Mammary epithelial cell (primary cell): ENCODE measurements around the gene KATNA1.

Source experiments
- EZH2 ChIP-seq: IDR thresholded peaks from 2 replicates; pipeline ENCODE4 v1.6.1; 2012; ENCODE audit warnings: low read length, inconsistent platforms, borderline replicate concordance
- TF ChIP-seq, protein P1 (sequence below), 2 donors: IDR thresholded peaks in 1 of 2; conservative IDR thresholded peaks in 1 of 2; 2 replicates each; pipeline ENCODE4 v1.5.1; 2011 to 2012; ENCODE audit warnings: inconsistent platforms in 2 of 2, low read length in 2 of 2, mild to moderate bottlenecking in 2 of 2, control low read depth in 1 of 2, low read depth in 1 of 2; ENCODE audit not compliant: insufficient read depth in 1 of 2; ENCODE audit errors: extremely low read depth in 1 of 2

DNA sequence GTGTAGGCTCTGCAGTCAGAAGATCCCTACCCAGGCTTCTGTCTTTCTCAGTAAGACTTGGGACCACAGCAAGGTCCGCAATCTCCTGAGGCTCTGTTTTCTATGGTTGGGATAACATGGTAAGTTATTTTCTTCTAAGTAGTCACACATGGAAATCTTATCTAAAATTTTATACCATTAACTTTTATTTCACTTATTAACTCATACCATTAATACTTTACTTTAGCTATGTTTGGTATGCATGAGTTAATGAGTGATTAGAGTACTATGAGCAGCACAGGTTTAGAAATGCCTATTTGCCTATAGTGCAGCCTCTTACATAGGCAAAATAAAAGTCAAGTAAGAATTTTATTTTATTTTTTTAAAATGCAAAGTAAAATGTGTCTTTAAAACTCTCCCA lies 55.1 kb downstream of the KATNA1 start:
- TF ChIP-seq, protein P1, sequence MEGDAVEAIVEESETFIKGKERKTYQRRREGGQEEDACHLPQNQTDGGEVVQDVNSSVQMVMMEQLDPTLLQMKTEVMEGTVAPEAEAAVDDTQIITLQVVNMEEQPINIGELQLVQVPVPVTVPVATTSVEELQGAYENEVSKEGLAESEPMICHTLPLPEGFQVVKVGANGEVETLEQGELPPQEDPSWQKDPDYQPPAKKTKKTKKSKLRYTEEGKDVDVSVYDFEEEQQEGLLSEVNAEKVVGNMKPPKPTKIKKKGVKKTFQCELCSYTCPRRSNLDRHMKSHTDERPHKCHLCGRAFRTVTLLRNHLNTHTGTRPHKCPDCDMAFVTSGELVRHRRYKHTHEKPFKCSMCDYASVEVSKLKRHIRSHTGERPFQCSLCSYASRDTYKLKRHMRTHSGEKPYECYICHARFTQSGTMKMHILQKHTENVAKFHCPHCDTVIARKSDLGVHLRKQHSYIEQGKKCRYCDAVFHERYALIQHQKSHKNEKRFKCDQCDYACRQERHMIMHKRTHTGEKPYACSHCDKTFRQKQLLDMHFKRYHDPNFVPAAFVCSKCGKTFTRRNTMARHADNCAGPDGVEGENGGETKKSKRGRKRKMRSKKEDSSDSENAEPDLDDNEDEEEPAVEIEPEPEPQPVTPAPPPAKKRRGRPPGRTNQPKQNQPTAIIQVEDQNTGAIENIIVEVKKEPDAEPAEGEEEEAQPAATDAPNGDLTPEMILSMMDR (conservative IDR thresholded peaks at IDR 0.05 in 1 of 2, IDR thresholded peaks at IDR 0.05 in 1 of 2; ENCODE audit: extremely low read depth in 1 of 2, insufficient read depth in 1 of 2, low read depth in 1 of 2, low read length in 2 of 2), result no peak
- TF ChIP-seq EZH2, result no peak
